ENCODE measurements around the gene PITPNC1.
"Not testable (repeated sequence)": the region's sequence is repeated elsewhere in the genome, so short reads cannot be mapped to it uniquely, and the experiment has no call there.

The PITPNC1 gene

GRCh38 chr17:67467500-67468455 is 90.7 kb downstream of the PITPNC1 start:
- no peak for TF ChIP-seq CTCF (IDR thresholded peaks at IDR 0.05; ENCODE audit: extremely low read depth, insufficient read depth, missing control alignments)
- peak; percentile 57 for DNase-seq (ENCODE audit: low spot score)
- in situ Hi-C loops (cut with MboI; ENCODE audit: low pct_unique_long_range_greater_than_20kb, low sequenced_read_pairs, unreplicated experiment), result loop anchor here (5.0 kb wide), 1 partner anchor 80 kb away; no protein-coding TSS in a partner anchor

- no peak for TF ChIP-seq CTCF (IDR thresholded peaks at IDR 0.05; ENCODE audit: extremely low read depth, insufficient read depth, missing control alignments)
- no peak for DNase-seq (ENCODE audit: low spot score)
- in situ Hi-C loops (cut with MboI; ENCODE audit: low pct_unique_long_range_greater_than_20kb, low sequenced_read_pairs, unreplicated experiment), result loop anchor here (5.0 kb wide), 1 partner anchor 82 kb away; no protein-coding TSS in a partner anchor
Measured at GRCh38 chr17:67469208-67469980, 92.3 kb downstream of the PITPNC1 start.

- no peak for TF ChIP-seq CTCF (IDR thresholded peaks at IDR 0.05; ENCODE audit: extremely low read depth, insufficient read depth, missing control alignments)
- in situ Hi-C loops (cut with MboI; ENCODE audit: low pct_unique_long_range_greater_than_20kb, low sequenced_read_pairs, unreplicated experiment), result no loop called here
- no peak for DNase-seq (ENCODE audit: low spot score)
Measured at GRCh38 chr17:67470163-67470562, 93.1 kb downstream of the PITPNC1 start.

DNA sequence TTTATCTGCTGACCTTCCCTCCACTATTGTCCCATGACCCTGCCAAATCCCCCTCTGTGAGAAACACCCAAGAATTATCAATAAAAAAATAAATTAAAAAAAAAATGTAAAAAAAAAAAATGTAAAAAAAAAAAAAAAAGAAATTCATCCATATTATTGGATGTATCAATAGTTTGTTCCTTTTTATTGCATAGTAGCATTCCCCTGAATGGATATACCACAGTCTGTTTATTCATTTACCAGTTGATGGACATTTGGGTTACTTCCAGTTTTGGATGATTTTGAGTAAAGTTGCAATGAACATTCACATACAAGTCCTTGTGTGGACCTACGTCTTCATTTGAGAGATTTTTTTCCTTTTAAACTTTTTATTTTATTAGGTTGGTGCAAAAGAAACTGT is 94.0 kb downstream of the PITPNC1 start:
- in situ Hi-C loops (cut with MboI; ENCODE audit: low pct_unique_long_range_greater_than_20kb, low sequenced_read_pairs, unreplicated experiment), result no loop called here

DNA sequence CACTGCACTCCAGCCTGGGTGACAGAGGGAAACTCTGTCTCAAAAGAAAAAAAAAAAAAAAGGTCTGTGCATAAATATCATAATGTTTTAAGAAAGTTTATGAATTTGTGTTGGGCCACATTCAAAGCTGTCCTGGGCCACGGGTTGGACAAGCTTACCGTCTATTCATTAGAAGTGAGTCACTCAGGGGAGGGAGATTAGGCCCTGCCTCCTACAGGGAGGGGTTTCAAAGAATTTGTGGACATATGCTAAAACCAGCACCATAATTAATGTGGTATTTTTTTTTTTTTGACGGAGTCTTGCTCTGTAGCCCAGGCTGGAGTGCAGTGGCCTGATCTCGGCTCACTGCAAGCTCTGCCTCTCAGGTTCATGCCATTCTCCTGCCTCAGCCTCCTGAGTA is 95.5 kb downstream of the PITPNC1 start:
- in situ Hi-C loops (cut with MboI; ENCODE audit: low pct_unique_long_range_greater_than_20kb, low sequenced_read_pairs, unreplicated experiment); DNase-seq (ENCODE audit: low spot score): not testable (repeated sequence)

More for the DNA sequence above, 94.0 kb downstream of the PITPNC1 start:
- TF ChIP-seq CTCF (IDR thresholded peaks at IDR 0.05; ENCODE audit: extremely low read depth, insufficient read depth, missing control alignments), result no peak
- DNase-seq (ENCODE audit: low spot score), result no peak

GRCh38 chr17:67474081-67474661 is 97.1 kb downstream of the PITPNC1 start:
- no peak for DNase-seq (ENCODE audit: low spot score)
- TF ChIP-seq CTCF (IDR thresholded peaks at IDR 0.05; ENCODE audit: extremely low read depth, insufficient read depth, missing control alignments), result no peak
- in situ Hi-C loops (cut with MboI; ENCODE audit: low pct_unique_long_range_greater_than_20kb, low sequenced_read_pairs, unreplicated experiment), result no loop called here
